Breast epithelium (tissue), 3 donors: ENCODE results near the gene PLD5.

Source experiments
- CTCF ChIP-seq, 3 donors: fragments of 450-650 bp; IDR thresholded peaks; one replicate each; pipeline ENCODE4 v1.5.1; 2016 to 2017; ENCODE audit warnings: antibody characterized with exemption in 3 of 3, mild to moderate bottlenecking in 3 of 3, moderate library complexity in 3 of 3
- POLR2AphosphoS5 ChIP-seq, 3 donors: sonication (generic); formaldehyde crosslinking; IDR thresholded peaks; one replicate each; pipeline ENCODE4 v1.6.1; 2017; ENCODE audit warnings: antibody characterized with exemption in 3 of 3

- no peak for TF ChIP-seq CTCF (IDR thresholded peaks at IDR 0.05)
- no peak for TF ChIP-seq POLR2AphosphoS5 (IDR thresholded peaks at IDR 0.05)
These were observed 468.7 kb downstream of the PLD5 start for GRCh38 chr1:242055749-242056320.
